Bronchus fibroblast of lung (primary cell): ENCODE data around the gene GTF2F1. TPM values are rescaled to one million over a fixed set of nuclear protein-coding genes. Genes with fewer than 3 reads are reported as not detected.

Experiments used
- total RNA-seq: library from RNA; depleted of rRNA; stranded (reverse); fragments of >200 nt; gene quantifications from 2 replicates; pipeline ENCODE4 v1.2.3, GENCODE V29; 2015

Gene GTF2F1
- 35.7 and 44.4 TPM in 2 replicates for total RNA-seq

GRCh38 chr19:6393074-6393982 is at the start of gene GTF2F1:
Gene GTF2F1, minus strand, starts transcription at chr19:6393164. Its CDS starts 169 bp downstream, at chr19:6392995.

GRCh38 chr19:6433663-6434062 is 40.7 kb upstream of the GTF2F1 start, which contains the start of gene SLC25A41:
Gene SLC25A41, minus strand, starts transcription at chr19:6433763. Its CDS starts 70 bp downstream, at chr19:6433693.

GRCh38 chr19:6424195-6424938 is 31.4 kb upstream of the GTF2F1 start, which contains the start of gene KHSRP:
Gene KHSRP, minus strand, starts transcription at chr19:6424811. Its CDS starts 110 bp downstream, at chr19:6424701.

GRCh38 chr19:6375411-6376010 is 17.5 kb downstream of the GTF2F1 start, which contains the start of gene PSPN:
Gene PSPN, minus strand, starts transcription at chr19:6375933. Its CDS starts 84 bp downstream, at chr19:6375849.

GRCh38 chr19:6372594-6373095 is 20.3 kb downstream of the GTF2F1 start, which contains the start of gene ALKBH7:
Gene ALKBH7, plus strand, starts transcription at chr19:6372794. Its CDS starts 27 bp downstream, at chr19:6372821.

GRCh38 chr19:6333439-6333838 is 59.5 kb downstream of the GTF2F1 start, which contains the start of gene ACER1:
Gene ACER1, minus strand, starts transcription at chr19:6333612. Its CDS starts 61 bp downstream, at chr19:6333551.

Other genes with a start within 250 kb of the GTF2F1 start
- gene MLLT1, start 113.2 kb downstream of the GTF2F1 start, total RNA-seq: 21.4 and 23.0 TPM in 2 replicates
- 0.15 TPM in 1 of 2 replicates, not detected in the other for gene ACER1, start 59.6 kb downstream of the GTF2F1 start, total RNA-seq
- 248 and 253 TPM in 2 replicates for gene CLPP, start 31.6 kb downstream of the GTF2F1 start, total RNA-seq
- gene ALKBH7, start 20.4 kb downstream of the GTF2F1 start, total RNA-seq: 67.5 and 68.1 TPM in 2 replicates
- 0.45 and 0.84 TPM in 2 replicates for gene PSPN, start 17.2 kb downstream of the GTF2F1 start, total RNA-seq
- gene KHSRP, start 31.6 kb upstream of the GTF2F1 start, total RNA-seq: 188 and 200 TPM in 2 replicates
- gene SLC25A41, start 40.6 kb upstream of the GTF2F1 start, total RNA-seq: not detected in 2 replicates
- 25.1 and 31.4 TPM in 2 replicates for gene SLC25A23, start 66.6 kb upstream of the GTF2F1 start, total RNA-seq
- gene CRB3, start 71.1 kb upstream of the GTF2F1 start, total RNA-seq: not detected in 2 replicates
- not detected in 2 replicates for gene DENND1C, start 88.6 kb upstream of the GTF2F1 start, total RNA-seq
- gene TUBB4A, start 109.1 kb upstream of the GTF2F1 start, total RNA-seq: not detected in 2 replicates
- gene TNFSF9, start 137.9 kb upstream of the GTF2F1 start, total RNA-seq: 0.67 and 0.74 TPM in 2 replicates
- gene CD70, start 198.0 kb upstream of the GTF2F1 start, total RNA-seq: not detected in 2 replicates